Skin epidermis (tissue), 12 donors: ENCODE results near the gene E2F3.
A peak's percentile ranks its signal among the peaks of the same experiment; 100 is the strongest.
"Not testable (repeated sequence)": the region's sequence is repeated elsewhere in the genome, so short reads cannot be mapped to it uniquely, and the experiment has no call there.

Experiments
- H3K27ac ChIP-seq, 21 experiments: fragments of 200-600 bp; sonication (generic) in 11 of 21; one replicate each; pipeline ENCODE4 v1.5.0; 2020; ENCODE audit warnings: mild to moderate bottlenecking in 3 of 21, inconsistent platforms in 2 of 21, moderate library complexity in 2 of 21
- H3K4me3 ChIP-seq, 7 experiments: fragments of 200-600 bp; sonication (generic) in 2 of 7; one replicate each; pipeline ENCODE4 v1.5.0; 2020; ENCODE audit warnings: inconsistent platforms in 2 of 7, mild to moderate bottlenecking in 2 of 7, moderate library complexity in 1 of 7

Gene E2F3

GRCh38 chr6:20490591-20490990, 88.9 kb downstream of the E2F3 start:
- H3K27ac ChIP-seq: no peak overlapping the region
- no peak overlapping the region for H3K4me3 ChIP-seq

GRCh38 chr6:20492099-20492498, 90.4 kb downstream of the E2F3 start:
- no peak overlapping the region for H3K27ac ChIP-seq
- H3K4me3 ChIP-seq: no peak overlapping the region

- H3K4me3 ChIP-seq: no peak overlapping the region
- H3K27ac ChIP-seq: peak overlapping the region in 9 of 21 experiments; percentile 0 to 53 (median 37)
Observed at GRCh38 chr6:20497216-20498040, 95.7 kb downstream of the E2F3 start.

- Histone ChIP-seq H3K4me3 (no peak overlapping the region), H3K27ac (no peak overlapping the region)
Observed at GRCh38 chr6:20498041-20498385, 96.3 kb downstream of the E2F3 start.

- H3K4me3 ChIP-seq: no peak overlapping the region
- no peak overlapping the region for H3K27ac ChIP-seq
Observed at GRCh38 chr6:20509212-20509611, 107.5 kb downstream of the E2F3 start.

GRCh38 chr6:20511852-20512251, 110.2 kb downstream of the E2F3 start:
- no peak overlapping the region for H3K27ac ChIP-seq

GRCh38 chr6:20525208-20525607, 123.5 kb downstream of the E2F3 start:
- not testable (repeated sequence) for H3K27ac ChIP-seq, H3K4me3 ChIP-seq

More at GRCh38 chr6:20511852-20512251, 110.2 kb downstream of the E2F3 start:
- no peak overlapping the region for H3K4me3 ChIP-seq

- not testable (repeated sequence) for H3K4me3 ChIP-seq, H3K27ac ChIP-seq
Observed at GRCh38 chr6:20529086-20529448, 127.4 kb downstream of the E2F3 start.

- Histone ChIP-seq H3K27ac (no peak overlapping the region), H3K4me3 (no peak overlapping the region)
Observed at GRCh38 chr6:20532881-20533280, 131.2 kb downstream of the E2F3 start.

- Histone ChIP-seq H3K4me3 (peak overlapping the region; percentile 63 to 93 (median 86)), H3K27ac (peak overlapping the region in 19 of 21 experiments; percentile 35 to 93 (median 87))
Observed at GRCh38 chr6:20533746-20534294, 132.1 kb downstream of the E2F3 start.

GRCh38 chr6:20534295-20535262, 132.9 kb downstream of the E2F3 start, which contains the start of gene CDKAL1:
Gene CDKAL1, plus strand, starts transcription at chr6:20534457. Its CDS starts 11,894 bp downstream, at chr6:20546351.
- peak within 1 kb of the TSS; percentile 35 to 93 (median 86) for H3K27ac ChIP-seq
- H3K4me3 ChIP-seq: peak within 1 kb of the TSS; percentile 63 to 93 (median 86)

GRCh38 chr6:20538131-20538662, 136.5 kb downstream of the E2F3 start:
- no peak overlapping the region for H3K4me3 ChIP-seq
- H3K27ac ChIP-seq: no peak overlapping the region

- Histone ChIP-seq H3K4me3 (no peak overlapping the region), H3K27ac (no peak overlapping the region)
Observed at GRCh38 chr6:20538907-20539306, 137.2 kb downstream of the E2F3 start.

GRCh38 chr6:20539387-20539786, 137.7 kb downstream of the E2F3 start:
- no peak overlapping the region for H3K27ac ChIP-seq
- no peak overlapping the region for H3K4me3 ChIP-seq

- Histone ChIP-seq H3K4me3 (no peak overlapping the region), H3K27ac (no peak overlapping the region)
Observed at GRCh38 chr6:20540683-20541082, 139.0 kb downstream of the E2F3 start.

GRCh38 chr6:20541382-20541781, 139.7 kb downstream of the E2F3 start:
- no peak overlapping the region for H3K27ac ChIP-seq
- H3K4me3 ChIP-seq: no peak overlapping the region

- Histone ChIP-seq H3K4me3 (no peak overlapping the region), H3K27ac (no peak overlapping the region)
Observed at GRCh38 chr6:20542927-20543602, 141.4 kb downstream of the E2F3 start.
